Body of pancreas (tissue), 4 donors: Measurements from ENCODE around the gene PMAIP1. TPM values are rescaled to one million over a fixed set of nuclear protein-coding genes. Genes with fewer than 3 reads are reported as not detected.

Experiments used
- ATAC-seq: fragments of 150-250 bp; one replicate; pipeline ENCODE4 v1.9.1; 2016
- DNase-seq, 4 donors: peaks; one replicate each; pipeline ENCODE4 v3.0.0-alpha.2; 2019
- H3K27ac ChIP-seq, 4 donors: fragments of 200-600 bp; sonication (generic); 1 replicate in 3 of 4; 2 replicates in 1 of 4; pipeline versions ENCODE4 v1.5.1 to v1.6.1; 2016 to 2019; ENCODE audit warnings: mild to moderate bottlenecking in 1 of 4, mixed read lengths in 1 of 4, moderate library complexity in 1 of 4
- H3K27me3 ChIP-seq, 2 donors: fragments of 200-600 bp; sonication (generic); one replicate each; pipeline ENCODE4 v1.6.0; 2016; ENCODE audit warnings: mild to moderate bottlenecking in 1 of 2
- H3K36me3 ChIP-seq, 2 donors: fragments of 200-600 bp; sonication (generic); replicated peaks in 1 of 2; 2 replicates each; pipeline ENCODE4 v1.5.1; 2016; ENCODE audit warnings: low read depth in 2 of 2; ENCODE audit not compliant: insufficient read depth in 1 of 2
- H3K4me1 ChIP-seq: fragments of 200-600 bp; sonication (generic); one replicate; pipeline ENCODE4 v1.6.0; 2016
- H3K4me3 ChIP-seq, 2 donors: fragments of 200-600 bp; sonication (generic); 1 replicate in 1 of 2; 2 replicates in 1 of 2; pipeline ENCODE4 v1.5.1; 2016 to 2019
- H3K9me3 ChIP-seq, 3 donors: fragments of 200-600 bp; sonication (generic); 1 replicate in 2 of 3; 2 replicates in 1 of 3; pipeline ENCODE4 v1.5.1; 2016
- POLR2A ChIP-seq, 3 donors: fragments of 450-650 bp; IDR thresholded peaks; one replicate each; pipeline ENCODE4 v1.6.1; 2016; ENCODE audit warnings: antibody characterized with exemption in 3 of 3, mild to moderate bottlenecking in 2 of 3
- WGBS, 2 donors: methylation state at CpG; one replicate each; pipeline ENCODE4 v1.1.5; 2017; 5-methylcytosine and 5-hydroxymethylcytosine counted together
- intact Hi-C: fragments of 100-400 bp; cut with DNase I; formaldehyde crosslinking; loops from one replicate; pipeline ENCODE4 v1.15.1; 2023
- total RNA-seq, 2 donors: library from RNA; depleted of rRNA; stranded (reverse); fragments of >200 nt; gene quantifications; one replicate each; pipeline ENCODE4 v1.1.0, GENCODE V29; 2016
- TF ChIP-seq, protein P1 (sequence below), 7 experiments: fragments of 450-650 bp in 4 of 7; fragments of 200-600 bp in 3 of 7; sonication (generic) in 3 of 7; IDR thresholded peaks; one replicate each; pipeline ENCODE4 v1.5.1; 2016 to 2019; ENCODE audit warnings: antibody characterized with exemption in 7 of 7

PMAIP1 gene
- total RNA-seq, 2 donors from 2014 or later = 1.0 TPM; not detected in 1

DNA sequence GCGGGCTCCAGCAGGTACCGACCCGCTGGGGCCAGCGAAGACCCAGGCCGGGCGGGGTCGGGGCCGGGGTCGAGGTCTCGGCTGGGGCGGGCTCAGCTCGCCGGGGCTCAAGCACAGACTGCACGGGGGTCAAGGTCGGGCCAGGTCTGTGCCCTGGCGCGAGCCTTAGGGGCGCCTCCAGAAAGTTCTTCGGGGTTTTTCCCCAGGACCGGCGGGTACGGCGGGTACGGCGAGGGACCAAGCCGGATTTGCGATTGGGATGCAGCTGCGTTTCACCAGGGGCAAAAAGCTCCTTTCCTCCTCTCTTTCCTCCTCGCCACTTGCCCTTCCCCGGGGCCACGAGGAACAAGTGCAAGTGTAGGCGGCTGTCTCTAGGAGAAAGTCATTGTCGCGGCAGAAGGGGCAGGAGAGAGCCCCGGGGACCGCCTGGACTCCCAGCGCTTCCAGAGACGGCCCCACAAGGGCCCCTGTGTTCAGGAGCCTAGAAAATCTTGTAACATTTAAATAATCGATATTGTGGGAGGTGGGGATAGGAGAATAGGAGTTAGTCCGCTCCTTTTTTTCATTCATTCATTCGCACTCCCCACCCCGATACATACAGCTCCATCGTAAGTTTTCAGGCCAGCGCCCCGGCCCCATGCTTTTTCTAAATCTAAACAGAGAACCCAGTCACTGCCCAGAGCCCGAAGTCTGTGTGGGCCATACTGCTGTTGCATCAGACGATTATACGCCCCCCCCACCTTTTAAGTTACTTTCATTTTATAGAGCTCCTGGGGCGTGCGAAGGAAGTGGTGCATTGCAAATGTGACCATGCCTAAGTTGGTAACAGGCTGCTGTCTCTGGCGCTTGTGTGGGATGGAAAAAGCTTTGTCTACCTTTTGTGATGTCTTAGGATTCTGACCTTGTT, 679 bp downstream of the PMAIP1 start:
- TF ChIP-seq, protein P1, sequence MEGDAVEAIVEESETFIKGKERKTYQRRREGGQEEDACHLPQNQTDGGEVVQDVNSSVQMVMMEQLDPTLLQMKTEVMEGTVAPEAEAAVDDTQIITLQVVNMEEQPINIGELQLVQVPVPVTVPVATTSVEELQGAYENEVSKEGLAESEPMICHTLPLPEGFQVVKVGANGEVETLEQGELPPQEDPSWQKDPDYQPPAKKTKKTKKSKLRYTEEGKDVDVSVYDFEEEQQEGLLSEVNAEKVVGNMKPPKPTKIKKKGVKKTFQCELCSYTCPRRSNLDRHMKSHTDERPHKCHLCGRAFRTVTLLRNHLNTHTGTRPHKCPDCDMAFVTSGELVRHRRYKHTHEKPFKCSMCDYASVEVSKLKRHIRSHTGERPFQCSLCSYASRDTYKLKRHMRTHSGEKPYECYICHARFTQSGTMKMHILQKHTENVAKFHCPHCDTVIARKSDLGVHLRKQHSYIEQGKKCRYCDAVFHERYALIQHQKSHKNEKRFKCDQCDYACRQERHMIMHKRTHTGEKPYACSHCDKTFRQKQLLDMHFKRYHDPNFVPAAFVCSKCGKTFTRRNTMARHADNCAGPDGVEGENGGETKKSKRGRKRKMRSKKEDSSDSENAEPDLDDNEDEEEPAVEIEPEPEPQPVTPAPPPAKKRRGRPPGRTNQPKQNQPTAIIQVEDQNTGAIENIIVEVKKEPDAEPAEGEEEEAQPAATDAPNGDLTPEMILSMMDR (IDR thresholded peaks at IDR 0.05) = no peak
- no peak for TF ChIP-seq POLR2A (IDR thresholded peaks at IDR 0.05)
- peak; percentile 8 for ATAC-seq
- Histone ChIP-seq H3K4me3 (peak overlapping the region in 1 of 2 donors; percentile 70), H3K27ac (peak overlapping the region; percentile 71 to 88 (median 80)), H3K4me1 (peaks cover 19% of the 10 kb centered on the region), H3K36me3 (no peaks in the 10 kb centered on the region), H3K27me3 (peaks cover 0 to 5% of the 10 kb centered on the region in 2 donors), H3K9me3 (no peaks in the 10 kb centered on the region)
- peak; percentile 22 to 49 (median 38) for DNase-seq
- 1 to 4% methylated on average over 34 to 48 of the region's 51 CpGs for WGBS, 2 donors
- intact Hi-C loops = no loop called here

DNA sequence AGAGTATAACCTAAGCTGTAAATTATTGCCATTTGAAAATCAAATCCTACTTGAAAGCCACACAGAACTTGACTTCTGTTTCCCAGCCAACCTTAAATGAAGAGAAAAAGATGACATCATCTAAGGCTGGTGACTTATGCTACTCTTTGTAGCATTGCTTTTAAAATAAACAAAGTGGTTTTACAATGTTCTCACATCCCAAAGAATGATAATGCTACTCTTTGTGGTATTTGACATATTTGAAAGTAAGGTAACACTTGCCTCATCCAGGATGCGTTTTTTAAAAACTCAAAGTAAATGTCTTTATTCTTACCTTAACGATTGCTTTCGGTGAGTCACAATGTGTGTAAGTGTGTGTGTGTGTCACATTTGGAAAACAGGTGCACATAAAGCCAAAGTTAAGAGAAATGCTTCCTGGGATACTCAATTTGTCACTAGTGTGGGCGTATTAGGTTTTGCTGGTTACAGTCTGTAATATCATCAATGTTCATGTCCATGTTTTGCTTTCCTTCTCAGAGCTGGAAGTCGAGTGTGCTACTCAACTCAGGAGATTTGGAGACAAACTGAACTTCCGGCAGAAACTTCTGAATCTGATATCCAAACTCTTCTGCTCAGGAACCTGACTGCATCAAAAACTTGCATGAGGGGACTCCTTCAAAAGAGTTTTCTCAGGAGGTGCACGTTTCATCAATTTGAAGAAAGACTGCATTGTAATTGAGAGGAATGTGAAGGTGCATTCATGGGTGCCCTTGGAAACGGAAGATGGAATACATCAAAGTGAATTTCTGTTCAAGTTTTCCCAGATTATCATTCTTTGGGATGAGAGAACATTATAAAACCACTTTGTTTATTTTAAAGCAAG, 2.6 kb downstream of the PMAIP1 start:
- intact Hi-C loops = no loop called here
- WGBS, 2 donors = 81 to 87% methylated on average over 8 of the region's 8 CpGs
- Histone ChIP-seq H3K36me3 (no peaks in the 10 kb centered on the region), H3K27ac (no peak overlapping the region), H3K9me3 (no peaks in the 10 kb centered on the region), H3K4me3 (no peak overlapping the region), H3K4me1 (peaks cover 19% of the 10 kb centered on the region), H3K27me3 (peaks cover 0 to 5% of the 10 kb centered on the region in 2 donors)
- no peak for ATAC-seq
- TF ChIP-seq, protein P1 (IDR thresholded peaks at IDR 0.05) = no peak
- TF ChIP-seq POLR2A (IDR thresholded peaks at IDR 0.05) = no peak
- DNase-seq = no peak

DNA sequence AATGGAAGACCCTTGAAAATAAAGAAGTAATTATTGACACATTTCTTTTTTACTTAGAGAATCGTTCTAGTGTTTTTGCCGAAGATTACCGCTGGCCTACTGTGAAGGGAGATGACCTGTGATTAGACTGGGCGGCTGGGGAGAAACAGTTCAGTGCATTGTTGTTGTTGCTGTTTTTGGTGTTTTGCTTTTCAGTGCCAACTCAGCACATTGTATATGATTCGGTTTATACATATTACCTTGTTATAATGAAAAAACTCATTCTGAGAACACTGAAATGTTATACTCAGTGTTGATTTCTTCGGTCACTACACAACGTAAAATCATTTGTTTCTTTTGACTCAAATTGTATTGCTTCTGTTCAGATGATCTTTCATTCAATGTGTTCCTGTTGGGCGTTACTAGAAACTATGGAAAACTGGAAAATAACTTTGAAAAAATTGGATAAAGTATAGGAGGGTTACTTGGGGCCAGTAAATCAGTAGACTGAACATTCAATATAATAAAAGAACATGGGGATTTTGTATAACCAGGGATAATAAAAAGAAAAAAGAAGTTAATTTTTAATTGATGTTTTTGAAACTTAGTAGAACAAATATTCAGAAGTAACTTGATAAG, 3.3 kb downstream of the PMAIP1 start:
- peaks cover 0 to 5% of the 10 kb centered on the region in 2 donors for H3K27me3 ChIP-seq
- TF ChIP-seq, protein P1 (IDR thresholded peaks at IDR 0.05) = no peak
- no peak for TF ChIP-seq POLR2A (IDR thresholded peaks at IDR 0.05)
- no peaks in the 10 kb centered on the region for H3K9me3 ChIP-seq
- no peak overlapping the region for H3K27ac ChIP-seq
- ATAC-seq (no peak), DNase-seq (no peak)
- intact Hi-C loops = no loop called here
- WGBS, 2 donors = 90 to 91% methylated on average over 8 of the region's 8 CpGs
- no peaks in the 10 kb centered on the region for H3K36me3 ChIP-seq
- H3K4me1 ChIP-seq = peaks cover 19% of the 10 kb centered on the region
- H3K4me3 ChIP-seq = no peak overlapping the region

DNA sequence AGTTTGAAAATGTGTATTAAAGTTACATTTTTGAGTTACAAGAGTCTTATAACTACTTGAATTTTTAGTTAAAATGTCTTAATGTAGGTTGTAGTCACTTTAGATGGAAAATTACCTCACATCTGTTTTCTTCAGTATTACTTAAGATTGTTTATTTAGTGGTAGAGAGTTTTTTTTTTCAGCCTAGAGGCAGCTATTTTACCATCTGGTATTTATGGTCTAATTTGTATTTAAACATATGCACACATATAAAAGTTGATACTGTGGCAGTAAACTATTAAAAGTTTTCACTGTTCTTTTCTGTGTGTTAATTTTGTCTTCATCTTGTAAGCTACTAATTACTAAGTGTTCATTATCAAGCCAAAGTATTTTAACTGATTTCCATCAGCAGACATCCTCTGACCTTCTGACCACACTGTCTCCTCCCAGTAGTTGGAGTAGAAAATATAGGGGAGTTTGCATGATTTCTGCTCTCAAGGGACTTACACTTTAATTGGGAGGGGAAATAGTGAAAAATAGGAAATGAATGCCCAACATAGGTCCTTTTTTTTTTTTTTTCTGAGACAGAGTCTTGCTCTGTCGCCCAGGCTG, 4.3 kb downstream of the PMAIP1 start:
- WGBS, 2 donors = 56 to 79% methylated on average over 1 of the region's 1 CpG
- no peaks in the 10 kb centered on the region for H3K9me3 ChIP-seq
- peaks cover 0 to 9% of the 10 kb centered on the region in 2 donors for H3K27me3 ChIP-seq
- H3K4me3 ChIP-seq = no peak overlapping the region
- ATAC-seq = no peak
- no peaks in the 10 kb centered on the region for H3K36me3 ChIP-seq
- peaks cover 14% of the 10 kb centered on the region for H3K4me1 ChIP-seq
- intact Hi-C loops = no loop called here
- no peak for TF ChIP-seq POLR2A (IDR thresholded peaks at IDR 0.05)
- TF ChIP-seq, protein P1 (IDR thresholded peaks at IDR 0.05) = no peak
- no peak for DNase-seq
- H3K27ac ChIP-seq = no peak overlapping the region
